ENCODE results near the gene EPN2.
A peak's percentile ranks its signal among the peaks of the same experiment; 100 is the strongest.

Gene EPN2

GRCh38 chr17:19244781-19245180, 7.6 kb downstream of the EPN2 start:
- TF ChIP-seq CTCF (conservative IDR thresholded peaks at IDR 0.05) = no peak
- H3K27ac ChIP-seq = peak overlapping the region; percentile 95

- H3K27ac ChIP-seq = peak overlapping the region; percentile 95
- TF ChIP-seq CTCF (conservative IDR thresholded peaks at IDR 0.05) = no peak
These were observed 10.3 kb downstream of the EPN2 start for GRCh38 chr17:19247473-19247872.

- peak overlapping the region; percentile 95 for H3K27ac ChIP-seq
- TF ChIP-seq CTCF (conservative IDR thresholded peaks at IDR 0.05) = no peak
These were observed 11.2 kb downstream of the EPN2 start for GRCh38 chr17:19248151-19248927.

- H3K27ac ChIP-seq = peak overlapping the region; percentile 95
- no peak for TF ChIP-seq CTCF (conservative IDR thresholded peaks at IDR 0.05)
These were observed 11.9 kb downstream of the EPN2 start for GRCh38 chr17:19248928-19249574.

GRCh38 chr17:19249681-19250080, 12.5 kb downstream of the EPN2 start:
- TF ChIP-seq CTCF (conservative IDR thresholded peaks at IDR 0.05) = no peak
- H3K27ac ChIP-seq = peak overlapping the region; percentile 95

GRCh38 chr17:19250421-19251173, 13.4 kb downstream of the EPN2 start:
- H3K27ac ChIP-seq = peak overlapping the region; percentile 95

More at GRCh38 chr17:19250421-19251173, 13.4 kb downstream of the EPN2 start:
- no peak for TF ChIP-seq CTCF (conservative IDR thresholded peaks at IDR 0.05)

Data from VCaP (cell line).